ENCODE data around the gene ROBO1.

DNA sequence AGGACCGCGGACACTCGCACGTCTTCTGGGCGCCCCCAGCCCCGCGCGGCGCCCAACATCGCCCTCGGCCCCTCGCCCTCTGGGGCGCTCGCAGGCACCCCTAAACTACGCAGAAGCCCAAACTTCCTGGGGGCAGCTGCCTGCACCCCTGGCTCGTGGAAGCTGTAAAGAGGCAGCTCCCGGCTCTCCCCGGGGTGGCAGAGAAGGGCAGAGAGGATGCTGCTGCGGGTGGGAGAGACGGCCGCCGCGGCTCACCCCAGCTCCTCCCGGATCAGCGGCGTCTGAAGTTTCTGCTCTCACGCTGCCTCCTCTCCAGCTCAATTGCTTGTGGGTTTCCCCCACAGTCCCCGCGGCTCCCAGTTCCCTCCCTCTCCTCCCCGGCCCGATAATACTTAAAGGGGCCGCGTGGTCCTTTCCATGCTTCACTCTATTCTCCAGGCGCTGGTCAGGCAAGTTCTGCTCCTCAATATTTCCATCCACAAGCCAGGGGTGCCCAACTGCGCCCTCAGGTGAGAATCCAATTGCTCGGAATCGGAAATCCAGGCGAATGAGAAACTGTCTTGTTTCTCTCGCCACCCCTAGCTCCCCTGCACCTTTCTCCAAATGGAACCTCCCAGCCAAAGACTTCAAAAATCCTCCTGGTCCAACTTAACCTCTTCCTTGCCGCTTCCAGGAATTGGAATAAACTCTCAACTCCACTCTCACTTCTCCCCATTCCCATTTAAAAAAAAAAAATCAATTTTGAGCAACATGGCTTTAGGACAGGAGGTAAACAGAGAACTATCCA is 748.5 kb downstream of the ROBO1 start:
- peak; percentile 53 for TF ChIP-seq CTCF (CRISPR knock-in tag; IDR thresholded peaks at IDR 0.05)
- TF ChIP-seq ZNF430 (CRISPR knock-in tag; IDR thresholded peaks at IDR 0.05): peak; percentile 22; the same call in 1 of the 2 replicates
- TF ChIP-seq, protein P1, sequence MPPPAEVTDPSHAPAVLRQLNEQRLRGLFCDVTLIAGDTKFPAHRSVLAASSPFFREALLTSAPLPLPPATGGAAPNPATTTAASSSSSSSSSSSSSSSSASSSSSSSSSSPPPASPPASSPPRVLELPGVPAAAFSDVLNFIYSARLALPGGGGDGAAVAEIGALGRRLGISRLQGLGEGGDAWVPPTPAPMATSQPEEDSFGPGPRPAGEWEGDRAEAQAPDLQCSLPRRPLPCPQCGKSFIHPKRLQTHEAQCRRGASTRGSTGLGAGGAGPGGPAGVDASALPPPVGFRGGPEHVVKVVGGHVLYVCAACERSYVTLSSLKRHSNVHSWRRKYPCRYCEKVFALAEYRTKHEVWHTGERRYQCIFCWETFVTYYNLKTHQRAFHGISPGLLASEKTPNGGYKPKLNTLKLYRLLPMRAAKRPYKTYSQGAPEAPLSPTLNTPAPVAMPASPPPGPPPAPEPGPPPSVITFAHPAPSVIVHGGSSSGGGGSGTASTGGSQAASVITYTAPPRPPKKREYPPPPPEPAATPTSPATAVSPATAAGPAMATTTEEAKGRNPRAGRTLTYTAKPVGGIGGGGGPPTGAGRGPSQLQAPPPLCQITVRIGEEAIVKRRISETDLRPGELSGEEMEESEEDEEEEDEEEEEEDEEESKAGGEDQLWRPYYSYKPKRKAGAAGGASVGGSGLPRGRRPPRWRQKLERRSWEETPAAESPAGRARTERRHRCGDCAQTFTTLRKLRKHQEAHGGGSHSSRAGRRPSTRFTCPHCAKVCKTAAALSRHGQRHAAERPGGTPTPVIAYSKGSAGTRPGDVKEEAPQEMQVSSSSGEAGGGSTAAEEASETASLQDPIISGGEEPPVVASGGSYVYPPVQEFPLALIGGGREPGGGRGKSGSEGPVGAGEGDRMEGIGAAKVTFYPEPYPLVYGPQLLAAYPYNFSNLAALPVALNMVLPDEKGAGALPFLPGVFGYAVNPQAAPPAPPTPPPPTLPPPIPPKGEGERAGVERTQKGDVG (CRISPR knock-in tag; IDR thresholded peaks at IDR 0.05; ENCODE audit: borderline replicate concordance): no peak
- TF ChIP-seq ZNF782 (CRISPR knock-in tag; IDR thresholded peaks at IDR 0.05; ENCODE audit: borderline replicate concordance): no peak
- 0 out of 2 replicates have a peak, but pooled peaks have one; percentile 36 for TF ChIP-seq SRF (IDR thresholded peaks at IDR 0.05; ENCODE audit: low read depth, low read length)
- TF ChIP-seq ZFP1 (CRISPR knock-in tag; IDR thresholded peaks at IDR 0.05): no peak
- TF ChIP-seq ZNF446 (CRISPR knock-in tag; IDR thresholded peaks at IDR 0.05): no peak
